ENCODE data around the gene KMT2E. TPM values are rescaled to one million over a fixed set of nuclear protein-coding genes. Genes with fewer than 3 reads are reported as not detected.

KMT2E gene
- total and polyA plus RNA-seq, 2 donors (not counting 1 experiment from before 2014, with no cell fraction given) = 32.4 to 328 TPM

DNA sequence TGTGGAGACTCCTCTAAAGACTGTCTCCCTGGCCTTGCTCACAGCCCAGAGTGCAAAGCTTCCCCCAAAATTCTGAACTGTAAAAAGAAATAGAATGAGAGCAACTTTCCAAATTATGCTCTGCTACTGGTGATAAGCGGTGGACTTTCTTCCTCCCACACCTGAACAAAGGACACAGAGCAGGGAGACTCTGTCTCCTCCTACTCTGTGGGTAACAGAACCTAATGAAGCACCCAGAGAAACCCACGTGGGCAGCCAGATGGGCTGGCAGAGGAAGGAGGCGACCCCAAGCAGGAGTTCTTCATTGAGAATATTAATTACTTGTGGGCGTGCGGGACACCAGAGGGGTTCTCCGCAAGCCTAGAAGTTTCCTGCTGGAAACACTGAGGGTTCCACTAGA is 139.5 kb downstream of the KMT2E start:
- CTCF ChIA-PET = interaction anchor here (0.8 to 2.3 kb wide), 2 partner anchors 10 to 276 kb away, joined by 3 to 7 read pairs; no protein-coding TSS in a partner anchor
- Histone ChIP-seq H3K27ac (ENCODE audit: low read length in 2 of 2) (no peak overlapping the region), H3K9me3 (ENCODE audit: control extremely low read depth in 1 of 3, control insufficient read depth in 2 of 3, insufficient read depth in 1 of 3, low read length in 2 of 3) (no peaks in the 10 kb centered on the region), H4K20me1 (ENCODE audit: control insufficient read depth, insufficient read depth, low read length, poor library complexity, severe bottlenecking) (peaks cover 10% of the 10 kb centered on the region), H3K9ac (ENCODE audit: low read length) (no peak overlapping the region), H3K4me1 (ENCODE audit: control insufficient read depth in 2 of 2, insufficient read depth in 2 of 2, low read length in 2 of 2) (no peaks in the 10 kb centered on the region), H3K4me3 (ENCODE audit: control extremely low read depth in 1 of 5, extremely low read depth in 1 of 5, insufficient read depth in 1 of 5, low read depth in 2 of 5, low read length in 4 of 5) (no peak overlapping the region), H3K79me2 (ENCODE audit: control insufficient read depth, insufficient read depth, low read length) (peaks cover 4% of the 10 kb centered on the region), H2AFZ (ENCODE audit: insufficient read depth, low read depth, low read length, poor library complexity, severe bottlenecking) (no peak overlapping the region), H3K4me2 (replicated peaks; ENCODE audit: low read depth, low read length, poor library complexity, severe bottlenecking) (no peak overlapping the region), H3K36me3 (replicated peaks in 1 of 2; ENCODE audit: control extremely low read depth in 1 of 2, control insufficient read depth in 1 of 2, extremely low read depth in 1 of 2, insufficient read depth in 2 of 2, low read length in 1 of 2) (peaks cover 3 to 27% of the 10 kb centered on the region in 2 experiments), H3K27me3 (replicated peaks in 1 of 4; ENCODE audit: control extremely low read depth in 1 of 4, control insufficient read depth in 3 of 4, insufficient read depth in 4 of 4, low read length in 3 of 4) (no peaks in the 10 kb centered on the region)
- POLR2A ChIA-PET = no interaction called here
- Mint-ChIP-seq H3K9me3 (ENCODE audit: insufficient read depth) (no peaks in the 10 kb centered on the region), H3K27me3 (no peaks in the 10 kb centered on the region), H3K27ac (no peak overlapping the region), H3K4me1 (no peaks in the 10 kb centered on the region), H3K4me3 (no peak overlapping the region)
- TF ChIP-seq EZH2 (IDR thresholded peaks at IDR 0.05; ENCODE audit: borderline replicate concordance, insufficient read depth, low read depth, low read length, poor library complexity, severe bottlenecking) = no peak
- TF ChIP-seq, protein P1, sequence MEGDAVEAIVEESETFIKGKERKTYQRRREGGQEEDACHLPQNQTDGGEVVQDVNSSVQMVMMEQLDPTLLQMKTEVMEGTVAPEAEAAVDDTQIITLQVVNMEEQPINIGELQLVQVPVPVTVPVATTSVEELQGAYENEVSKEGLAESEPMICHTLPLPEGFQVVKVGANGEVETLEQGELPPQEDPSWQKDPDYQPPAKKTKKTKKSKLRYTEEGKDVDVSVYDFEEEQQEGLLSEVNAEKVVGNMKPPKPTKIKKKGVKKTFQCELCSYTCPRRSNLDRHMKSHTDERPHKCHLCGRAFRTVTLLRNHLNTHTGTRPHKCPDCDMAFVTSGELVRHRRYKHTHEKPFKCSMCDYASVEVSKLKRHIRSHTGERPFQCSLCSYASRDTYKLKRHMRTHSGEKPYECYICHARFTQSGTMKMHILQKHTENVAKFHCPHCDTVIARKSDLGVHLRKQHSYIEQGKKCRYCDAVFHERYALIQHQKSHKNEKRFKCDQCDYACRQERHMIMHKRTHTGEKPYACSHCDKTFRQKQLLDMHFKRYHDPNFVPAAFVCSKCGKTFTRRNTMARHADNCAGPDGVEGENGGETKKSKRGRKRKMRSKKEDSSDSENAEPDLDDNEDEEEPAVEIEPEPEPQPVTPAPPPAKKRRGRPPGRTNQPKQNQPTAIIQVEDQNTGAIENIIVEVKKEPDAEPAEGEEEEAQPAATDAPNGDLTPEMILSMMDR (IDR thresholded peaks at IDR 0.05) = no peak
- ATAC-seq (ENCODE audit: low read depth) = no peak
- DNase-seq = no peak
- intact Hi-C loops (cut with micrococcal nuclease) = loop anchor here (1.0 to 5.0 kb wide), 3 partner anchors 184 to 335 kb away; no protein-coding TSS in a partner anchor
- 77% methylated on average over 2 of the region's 6 CpGs for WGBS (ENCODE audit: insufficient coverage)

DNA sequence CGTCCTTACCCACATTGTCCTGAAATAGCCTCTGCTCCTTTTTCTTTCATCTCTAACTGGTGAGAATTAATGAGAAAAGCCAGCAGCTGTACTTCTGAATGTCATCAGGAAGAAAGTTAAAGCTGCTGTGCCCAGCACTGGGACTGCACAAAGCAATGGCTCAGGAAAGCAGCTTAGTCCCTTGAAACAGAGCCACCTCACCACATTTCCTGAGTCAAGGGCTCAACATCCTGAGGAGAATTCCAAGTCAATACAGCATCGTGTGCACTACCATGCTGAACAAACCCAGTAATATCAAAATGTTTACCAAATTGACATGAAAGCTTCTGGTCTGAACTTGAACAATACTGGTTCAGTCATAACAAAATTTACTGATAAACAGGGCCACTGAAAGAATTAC is 140.1 kb downstream of the KMT2E start:
- Histone ChIP-seq H3K4me1 (ENCODE audit: control insufficient read depth in 2 of 2, insufficient read depth in 2 of 2, low read length in 2 of 2) (no peaks in the 10 kb centered on the region), H2AFZ (ENCODE audit: insufficient read depth, low read depth, low read length, poor library complexity, severe bottlenecking) (no peak overlapping the region), H3K4me2 (replicated peaks; ENCODE audit: low read depth, low read length, poor library complexity, severe bottlenecking) (no peak overlapping the region), H3K36me3 (replicated peaks in 1 of 2; ENCODE audit: control extremely low read depth in 1 of 2, control insufficient read depth in 1 of 2, extremely low read depth in 1 of 2, insufficient read depth in 2 of 2, low read length in 1 of 2) (peaks cover 3 to 32% of the 10 kb centered on the region in 2 experiments), H3K79me2 (ENCODE audit: control insufficient read depth, insufficient read depth, low read length) (peaks cover 4% of the 10 kb centered on the region), H3K9me3 (ENCODE audit: control extremely low read depth in 1 of 3, control insufficient read depth in 2 of 3, insufficient read depth in 1 of 3, low read length in 2 of 3) (no peaks in the 10 kb centered on the region), H3K27ac (ENCODE audit: low read length in 2 of 2) (no peak overlapping the region), H3K27me3 (replicated peaks in 1 of 4; ENCODE audit: control extremely low read depth in 1 of 4, control insufficient read depth in 3 of 4, insufficient read depth in 4 of 4, low read length in 3 of 4) (no peaks in the 10 kb centered on the region), H3K9ac (ENCODE audit: low read length) (no peak overlapping the region), H4K20me1 (ENCODE audit: control insufficient read depth, insufficient read depth, low read length, poor library complexity, severe bottlenecking) (peaks cover 10% of the 10 kb centered on the region), H3K4me3 (ENCODE audit: control extremely low read depth in 1 of 5, extremely low read depth in 1 of 5, insufficient read depth in 1 of 5, low read depth in 2 of 5, low read length in 4 of 5) (no peak overlapping the region)
- no peak for ATAC-seq (ENCODE audit: low read depth)
- no peaks in the 10 kb centered on the region for H3K4me1 Mint-ChIP-seq
- TF ChIP-seq, protein P1 (IDR thresholded peaks at IDR 0.05) = no peak
- TF ChIP-seq EZH2 (IDR thresholded peaks at IDR 0.05; ENCODE audit: borderline replicate concordance, insufficient read depth, low read depth, low read length, poor library complexity, severe bottlenecking) = no peak
- no peak overlapping the region for H3K4me3 Mint-ChIP-seq
- H3K9me3 Mint-ChIP-seq (ENCODE audit: insufficient read depth) = no peaks in the 10 kb centered on the region
- no peak overlapping the region for H3K27ac Mint-ChIP-seq
- intact Hi-C loops (cut with micrococcal nuclease) = loop anchor here (5.0 kb wide), 1 partner anchor 183 kb away; no protein-coding TSS in a partner anchor
- WGBS (ENCODE audit: insufficient coverage) = no CpG with 5 or more reads among the region's 2 CpGs
- H3K27me3 Mint-ChIP-seq = no peaks in the 10 kb centered on the region
- ChIA-PET POLR2A (no interaction called here), CTCF (interaction anchor here (2.3 kb wide), 1 partner anchor 276 kb away, joined by 7 read pairs; no protein-coding TSS in a partner anchor)
- no peak for DNase-seq
